ENCODE measurements around the gene NRG3. TPM values are rescaled to one million over a fixed set of nuclear protein-coding genes. Genes with fewer than 3 reads are reported as not detected.

NRG3 gene
- total RNA-seq, 6 donors from 2014 or later: 0.44 to 2.7 (median 1.5) TPM; not detected in 1

- no peak for ATAC-seq (ENCODE audit: low FRiP score in 2 of 2)
- Histone ChIP-seq H3K27ac (no peak overlapping the region), H3K27me3 (no peaks in the 10 kb centered on the region), H3K36me3 (no peaks in the 10 kb centered on the region), H3K9me3 (no peaks in the 10 kb centered on the region), H3K4me1 (no peaks in the 10 kb centered on the region), H3K4me3 (no peak overlapping the region)
- 65 to 74% methylated on average over 10 of the region's 10 CpGs for WGBS, 2 donors
- no peak for TF ChIP-seq POLR2AphosphoS5 (IDR thresholded peaks at IDR 0.05)
- TF ChIP-seq, protein P1, sequence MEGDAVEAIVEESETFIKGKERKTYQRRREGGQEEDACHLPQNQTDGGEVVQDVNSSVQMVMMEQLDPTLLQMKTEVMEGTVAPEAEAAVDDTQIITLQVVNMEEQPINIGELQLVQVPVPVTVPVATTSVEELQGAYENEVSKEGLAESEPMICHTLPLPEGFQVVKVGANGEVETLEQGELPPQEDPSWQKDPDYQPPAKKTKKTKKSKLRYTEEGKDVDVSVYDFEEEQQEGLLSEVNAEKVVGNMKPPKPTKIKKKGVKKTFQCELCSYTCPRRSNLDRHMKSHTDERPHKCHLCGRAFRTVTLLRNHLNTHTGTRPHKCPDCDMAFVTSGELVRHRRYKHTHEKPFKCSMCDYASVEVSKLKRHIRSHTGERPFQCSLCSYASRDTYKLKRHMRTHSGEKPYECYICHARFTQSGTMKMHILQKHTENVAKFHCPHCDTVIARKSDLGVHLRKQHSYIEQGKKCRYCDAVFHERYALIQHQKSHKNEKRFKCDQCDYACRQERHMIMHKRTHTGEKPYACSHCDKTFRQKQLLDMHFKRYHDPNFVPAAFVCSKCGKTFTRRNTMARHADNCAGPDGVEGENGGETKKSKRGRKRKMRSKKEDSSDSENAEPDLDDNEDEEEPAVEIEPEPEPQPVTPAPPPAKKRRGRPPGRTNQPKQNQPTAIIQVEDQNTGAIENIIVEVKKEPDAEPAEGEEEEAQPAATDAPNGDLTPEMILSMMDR (IDR thresholded peaks at IDR 0.05): no peak
- no peak for TF ChIP-seq EP300 (IDR thresholded peaks at IDR 0.05)
- TF ChIP-seq POLR2A (IDR thresholded peaks at IDR 0.05): no peak
- no peak for DNase-seq
Measured at GRCh38 chr10:82888809-82889455, 1013.9 kb downstream of the NRG3 start.

DNA sequence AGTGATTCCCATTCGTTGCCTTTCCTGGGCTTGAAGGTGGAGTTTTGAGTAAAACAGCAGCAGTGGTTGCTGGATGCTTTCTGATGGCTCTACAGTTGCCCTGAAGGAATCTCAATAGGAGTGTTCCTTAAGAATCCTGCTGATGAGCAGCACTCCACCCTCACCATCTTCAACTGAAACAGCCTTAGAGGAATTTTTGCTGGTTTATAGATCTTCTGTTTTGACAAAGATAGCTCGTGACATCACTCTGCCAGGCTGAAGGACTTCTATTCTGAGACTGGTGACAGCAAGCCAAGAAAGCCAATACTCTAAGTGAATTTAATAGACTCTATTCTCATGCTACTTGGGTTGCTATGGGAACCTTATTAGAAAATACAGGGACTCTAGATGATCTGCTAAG, 1014.7 kb downstream of the NRG3 start:
- ATAC-seq (ENCODE audit: low FRiP score in 2 of 2): no peak
- no peak overlapping the region for H3K4me3 ChIP-seq

GRCh38 chr10:82890573-82890972, 1015.6 kb downstream of the NRG3 start:
- no peak overlapping the region for H3K27ac ChIP-seq
- no peaks in the 10 kb centered on the region for H3K36me3 ChIP-seq
- 88 to 92% methylated on average over 5 of the region's 5 CpGs for WGBS, 2 donors
- no peaks in the 10 kb centered on the region for H3K9me3 ChIP-seq
- TF ChIP-seq, protein P1 (IDR thresholded peaks at IDR 0.05): no peak
- TF ChIP-seq POLR2A (IDR thresholded peaks at IDR 0.05) (no peak), EP300 (IDR thresholded peaks at IDR 0.05) (no peak), POLR2AphosphoS5 (IDR thresholded peaks at IDR 0.05) (no peak)
- H3K4me1 ChIP-seq: no peaks in the 10 kb centered on the region
- DNase-seq: no peak
- ATAC-seq (ENCODE audit: low FRiP score in 2 of 2): no peak
- no peaks in the 10 kb centered on the region for H3K27me3 ChIP-seq
- H3K4me3 ChIP-seq: no peak overlapping the region

More for the DNA sequence above, 1014.7 kb downstream of the NRG3 start:
- TF ChIP-seq EP300 (IDR thresholded peaks at IDR 0.05) (no peak), POLR2A (IDR thresholded peaks at IDR 0.05) (no peak), POLR2AphosphoS5 (IDR thresholded peaks at IDR 0.05) (no peak)
- TF ChIP-seq, protein P1 (IDR thresholded peaks at IDR 0.05): no peak
- H3K36me3 ChIP-seq: no peaks in the 10 kb centered on the region
- H3K4me1 ChIP-seq: no peaks in the 10 kb centered on the region
- H3K27me3 ChIP-seq: no peaks in the 10 kb centered on the region
- H3K27ac ChIP-seq: no peak overlapping the region
- DNase-seq: no peak
- WGBS, 2 donors: 62 to 70% methylated on average over 2 of the region's 2 CpGs
- H3K9me3 ChIP-seq: no peaks in the 10 kb centered on the region

- H3K9me3 ChIP-seq: no peaks in the 10 kb centered on the region
- H3K27ac ChIP-seq: no peak overlapping the region
- no peak for ATAC-seq (ENCODE audit: low FRiP score in 2 of 2)
- DNase-seq: no peak
- TF ChIP-seq, protein P1 (IDR thresholded peaks at IDR 0.05): no peak
- TF ChIP-seq EP300 (IDR thresholded peaks at IDR 0.05) (no peak), POLR2A (IDR thresholded peaks at IDR 0.05) (no peak), POLR2AphosphoS5 (IDR thresholded peaks at IDR 0.05) (no peak)
- no peaks in the 10 kb centered on the region for H3K36me3 ChIP-seq
- 84 to 87% methylated on average over 1 of the region's 1 CpG for WGBS, 2 donors
- no peaks in the 10 kb centered on the region for H3K4me1 ChIP-seq
- no peaks in the 10 kb centered on the region for H3K27me3 ChIP-seq
- H3K4me3 ChIP-seq: no peak overlapping the region
Measured at GRCh38 chr10:82908096-82908495, 1033.1 kb downstream of the NRG3 start.

GRCh38 chr10:82908751-82909150, 1033.8 kb downstream of the NRG3 start:
- Histone ChIP-seq H3K27me3 (no peaks in the 10 kb centered on the region), H3K4me1 (no peaks in the 10 kb centered on the region), H3K9me3 (no peaks in the 10 kb centered on the region), H3K27ac (no peak overlapping the region), H3K36me3 (no peaks in the 10 kb centered on the region), H3K4me3 (no peak overlapping the region)
- TF ChIP-seq POLR2AphosphoS5 (IDR thresholded peaks at IDR 0.05) (no peak), EP300 (IDR thresholded peaks at IDR 0.05) (no peak), POLR2A (IDR thresholded peaks at IDR 0.05) (no peak)
- TF ChIP-seq, protein P1 (IDR thresholded peaks at IDR 0.05): no peak
- 71 to 80% methylated on average over 6 of the region's 6 CpGs for WGBS, 2 donors
- no peak for DNase-seq
- no peak for ATAC-seq (ENCODE audit: low FRiP score in 2 of 2)

All from upper lobe of left lung (tissue), 6 donors.